SIG-M5 treated with dmso at 0.1 percent for 504 hours (cell line): ENCODE measurements around the gene FIG4.
"Not testable (repeated sequence)": the region's sequence is repeated elsewhere in the genome, so short reads cannot be mapped to it uniquely, and the experiment has no call there.

Experiments
- DNase-seq: peaks from one replicate; lab custom pipeline; 2025; ENCODE audit not compliant: unreplicated experiment; lab: John Stamatoyannopoulos, UW

Gene FIG4

GRCh38 chr6:109794201-109794923 lies 103.3 kb downstream of the FIG4 start:
- DNase-seq, result no peak

GRCh38 chr6:109795994-109796555 lies 105.0 kb downstream of the FIG4 start:
- DNase-seq, result no peak

GRCh38 chr6:109799129-109799528 lies 108.0 kb downstream of the FIG4 start:
- no peak for DNase-seq

- DNase-seq, result no peak
Observed at GRCh38 chr6:109799664-109800063, 108.6 kb downstream of the FIG4 start.

- no peak for DNase-seq
Observed at GRCh38 chr6:109800771-109801170, 109.7 kb downstream of the FIG4 start.

GRCh38 chr6:109801794-109802193 lies 110.7 kb downstream of the FIG4 start:
- DNase-seq, result no peak

GRCh38 chr6:109804020-109804419 lies 112.9 kb downstream of the FIG4 start:
- no peak for DNase-seq

GRCh38 chr6:109807881-109808280 lies 116.8 kb downstream of the FIG4 start:
- DNase-seq, result no peak

- no peak for DNase-seq
Observed at GRCh38 chr6:109808837-109809236, 117.7 kb downstream of the FIG4 start.

GRCh38 chr6:109815054-109815453 lies 124.0 kb downstream of the FIG4 start:
- DNase-seq, result no peak

- no peak for DNase-seq
Observed at GRCh38 chr6:109816452-109817374, 125.6 kb downstream of the FIG4 start.

GRCh38 chr6:109820706-109821350 lies 129.7 kb downstream of the FIG4 start:
- no peak for DNase-seq

- no peak for DNase-seq
Observed at GRCh38 chr6:109821428-109821827, 130.3 kb downstream of the FIG4 start.

- DNase-seq, result no peak
Observed at GRCh38 chr6:109824105-109824504, 133.0 kb downstream of the FIG4 start.

- DNase-seq, result no peak
Observed at GRCh38 chr6:109826551-109826950, 135.5 kb downstream of the FIG4 start.

GRCh38 chr6:109831352-109831751 lies 140.3 kb downstream of the FIG4 start:
- DNase-seq, result not testable (repeated sequence)

- no peak for DNase-seq
Observed at GRCh38 chr6:109834131-109834530, 143.0 kb downstream of the FIG4 start.

GRCh38 chr6:109834595-109835437 lies 143.7 kb downstream of the FIG4 start:
- no peak for DNase-seq

GRCh38 chr6:109840034-109840433 lies 148.9 kb downstream of the FIG4 start:
- DNase-seq, result no peak

GRCh38 chr6:109840796-109841195 lies 149.7 kb downstream of the FIG4 start:
- DNase-seq, result no peak
